KOPT-K1 (cell line): Measurements from ENCODE around the gene CTNNA2.

Experiments used
- H3K27ac ChIP-seq: fragments of 200-600 bp; sonication (generic); 2 replicates; pipeline ENCODE4 v1.5.1; 2016; ENCODE audit warnings: antibody characterized with exemption, mild to moderate bottlenecking, low read depth, low read length; ENCODE audit not compliant: poor library complexity, severe bottlenecking
- H3K36me3 ChIP-seq: fragments of 200-600 bp; sonication (generic); 2 replicates; pipeline ENCODE4 v1.5.1; 2017; ENCODE audit warnings: antibody characterized with exemption, mild to moderate bottlenecking, low read length, moderate library complexity; ENCODE audit not compliant: insufficient read depth
- H3K9me3 ChIP-seq: fragments of 200-600 bp; sonication (generic); 2 replicates; pipeline ENCODE4 v1.5.1; 2017; ENCODE audit warnings: antibody characterized with exemption, low read length, mild to moderate bottlenecking; ENCODE audit not compliant: insufficient read depth, poor library complexity, severe bottlenecking

Gene CTNNA2

DNA sequence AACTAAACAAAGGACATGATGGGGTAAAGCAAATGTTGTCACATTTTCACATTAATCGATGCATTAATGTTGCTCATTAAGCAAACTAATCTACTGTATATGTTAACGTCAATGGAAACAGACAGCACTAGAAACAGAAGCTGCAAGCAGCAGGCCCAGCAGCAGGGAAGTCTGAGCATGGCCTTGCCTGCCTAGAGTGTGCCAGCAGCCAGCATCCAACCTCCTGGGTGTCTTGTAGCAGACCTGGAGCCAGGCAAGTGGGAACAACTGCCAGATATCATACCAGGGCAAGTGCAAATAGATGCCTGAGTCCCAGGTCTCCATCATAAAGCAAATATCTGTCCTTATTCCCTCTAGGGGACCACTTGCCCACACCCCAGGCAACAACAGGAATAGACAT, 472.7 kb downstream of the CTNNA2 start:
- Histone ChIP-seq H3K27ac (no peak overlapping the region), H3K36me3 (no peaks in the 10 kb centered on the region), H3K9me3 (peaks cover 9% of the 10 kb centered on the region)

DNA sequence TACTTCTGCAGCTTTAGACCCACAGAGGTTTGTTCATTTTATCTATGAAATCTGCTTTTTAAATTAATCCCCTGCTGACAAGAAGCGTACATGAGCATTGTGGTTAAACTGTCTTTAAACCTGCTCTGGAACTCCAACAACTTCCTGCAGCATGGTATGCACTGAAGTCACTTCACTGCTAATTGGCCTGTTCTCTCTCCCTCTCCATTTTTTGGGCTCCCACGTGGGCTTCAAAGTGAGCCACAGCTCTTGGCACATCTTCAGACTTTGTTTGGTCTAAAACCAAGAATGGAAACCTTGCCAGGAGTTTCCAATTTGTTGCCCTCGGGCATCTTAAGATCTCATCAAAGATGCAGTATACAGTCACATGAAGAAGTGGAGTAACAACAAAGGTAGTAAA, 480.3 kb downstream of the CTNNA2 start:
- Histone ChIP-seq H3K27ac (peak overlapping the region; percentile 95), H3K36me3 (no peaks in the 10 kb centered on the region), H3K9me3 (peaks cover 14% of the 10 kb centered on the region)

DNA sequence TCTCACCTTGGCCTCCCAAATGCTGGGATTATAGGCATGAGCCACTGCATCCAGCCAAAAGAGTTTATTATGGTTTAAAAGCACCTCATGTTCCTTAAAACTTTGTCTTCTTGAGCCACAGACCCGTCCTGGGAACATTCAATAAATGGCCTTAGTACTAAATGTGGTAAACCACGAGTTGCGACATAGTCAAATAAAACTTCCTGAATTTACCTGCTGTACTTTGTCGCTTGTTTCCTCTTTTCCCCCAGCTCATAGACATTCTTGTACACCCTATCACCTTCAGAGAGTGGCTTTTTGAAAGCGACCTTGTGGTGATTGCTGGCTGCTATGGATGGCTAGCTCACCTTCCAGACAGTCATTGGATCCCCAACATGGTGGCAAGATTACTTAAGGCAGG, 481.3 kb downstream of the CTNNA2 start:
- H3K27ac ChIP-seq = peak overlapping the region; percentile 95

DNA sequence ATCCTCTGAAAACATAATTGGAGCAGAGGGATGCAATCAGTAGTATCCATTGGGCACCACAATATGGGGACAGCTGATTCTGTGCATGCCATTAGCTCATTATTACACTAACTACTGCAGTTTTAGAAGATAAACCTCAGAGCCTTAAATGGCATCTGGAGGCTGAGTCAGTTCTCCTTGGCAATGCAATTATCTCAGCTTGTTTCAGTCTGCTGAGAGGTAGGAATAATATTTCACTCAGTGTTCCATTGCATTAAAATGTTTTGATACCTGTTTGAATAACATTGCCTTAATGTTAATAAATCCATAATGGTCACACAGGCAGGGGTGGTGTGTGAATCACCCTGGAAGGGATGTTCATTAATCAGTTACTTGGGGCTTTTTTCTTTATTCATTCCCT, 482.1 kb downstream of the CTNNA2 start:
- H3K36me3 ChIP-seq = no peaks in the 10 kb centered on the region
- peaks cover 8% of the 10 kb centered on the region for H3K9me3 ChIP-seq
- H3K27ac ChIP-seq = peak overlapping the region; percentile 95

More for the DNA sequence above, 481.3 kb downstream of the CTNNA2 start:
- H3K9me3 ChIP-seq = peaks cover 14% of the 10 kb centered on the region
- no peaks in the 10 kb centered on the region for H3K36me3 ChIP-seq

DNA sequence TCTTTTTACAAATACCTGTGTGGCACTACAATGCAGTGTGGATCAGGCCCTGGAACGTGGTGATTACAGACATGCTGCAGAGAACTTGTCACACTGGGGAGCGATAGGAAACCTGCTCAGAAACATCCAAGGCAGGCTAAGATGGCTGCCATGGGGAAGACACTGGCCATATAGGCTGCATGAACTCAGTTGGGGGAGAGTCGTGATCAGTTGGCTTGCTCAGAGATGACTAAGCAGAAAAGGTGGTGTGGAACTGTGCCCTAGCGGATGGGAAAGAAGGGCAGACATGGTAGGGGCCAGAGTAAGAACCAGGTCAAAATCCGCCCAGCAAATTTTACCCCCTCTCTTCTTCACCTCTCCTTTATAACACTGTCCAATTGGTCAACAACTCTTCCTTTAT, 483.9 kb downstream of the CTNNA2 start:
- no peak overlapping the region for H3K27ac ChIP-seq
- no peaks in the 10 kb centered on the region for H3K36me3 ChIP-seq
- H3K9me3 ChIP-seq = no peaks in the 10 kb centered on the region

DNA sequence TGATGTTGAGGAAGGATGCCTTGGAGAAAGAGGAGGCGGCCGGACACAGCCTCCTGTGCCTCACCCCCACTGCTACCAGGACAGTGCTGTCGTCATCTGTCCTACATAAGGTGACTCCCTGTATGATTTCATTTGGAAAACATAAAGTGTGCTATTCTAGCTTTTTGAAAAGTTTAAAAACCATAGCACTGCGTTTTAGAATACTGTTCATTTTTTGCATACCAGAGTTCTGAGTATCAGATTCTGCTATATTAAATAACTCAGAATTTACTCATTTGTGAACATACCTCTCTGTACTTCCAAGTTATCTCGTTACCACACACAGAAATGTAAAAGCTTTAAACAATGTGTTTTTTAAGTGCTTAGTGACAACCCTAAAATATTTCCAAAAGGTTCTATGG, 488.9 kb downstream of the CTNNA2 start:
- Histone ChIP-seq H3K9me3 (no peaks in the 10 kb centered on the region), H3K36me3 (no peaks in the 10 kb centered on the region), H3K27ac (no peak overlapping the region)

DNA sequence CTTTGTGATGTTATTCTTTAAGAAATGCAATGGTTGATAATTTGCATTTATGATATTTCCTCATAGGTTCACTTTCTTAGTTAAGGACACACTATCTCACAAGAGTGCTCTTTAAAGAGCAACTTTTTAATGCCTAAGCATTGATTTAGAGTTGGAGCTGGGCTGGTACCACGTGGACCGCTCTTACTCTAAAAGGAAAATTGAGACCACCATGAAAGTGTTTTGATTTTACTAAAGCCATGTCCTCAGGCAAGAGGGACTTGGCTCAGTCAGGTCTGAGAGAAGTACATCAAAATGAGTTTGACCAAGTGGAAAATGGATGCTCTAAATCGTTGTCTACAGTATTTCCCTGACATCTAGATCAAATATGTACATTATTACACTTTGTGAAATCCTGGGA, 489.3 kb downstream of the CTNNA2 start:
- Histone ChIP-seq H3K27ac (no peak overlapping the region), H3K9me3 (no peaks in the 10 kb centered on the region)

DNA sequence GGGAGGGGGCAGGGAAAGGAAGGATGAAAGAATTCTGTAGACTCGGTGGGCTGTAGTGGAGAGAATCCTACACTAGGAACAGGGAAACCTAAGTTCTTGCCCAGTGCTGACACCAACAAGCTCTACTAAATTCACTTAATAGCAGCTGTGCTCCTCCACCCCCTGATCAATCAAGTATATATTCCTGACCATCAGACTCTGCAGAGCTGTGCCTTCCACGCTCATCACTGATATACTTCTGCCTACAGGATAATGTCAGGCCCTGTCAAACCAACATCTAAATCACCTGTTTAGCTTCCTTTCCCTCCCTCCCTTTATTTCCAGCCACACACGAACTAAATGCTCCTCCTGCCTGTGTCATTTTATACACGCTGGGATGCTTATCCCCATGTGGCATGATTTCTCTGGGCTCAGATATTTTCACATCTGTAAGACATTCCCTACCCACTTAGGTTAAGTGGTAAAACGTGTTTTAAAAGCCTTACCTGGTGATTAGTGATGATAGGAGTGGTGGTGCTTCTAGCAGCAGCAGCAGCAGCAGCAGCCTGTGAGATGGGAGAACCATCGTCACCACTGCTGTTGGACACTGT, 489.8 kb downstream of the CTNNA2 start:
- H3K27ac ChIP-seq = no peak overlapping the region
- no peaks in the 10 kb centered on the region for H3K36me3 ChIP-seq
- H3K9me3 ChIP-seq = no peaks in the 10 kb centered on the region

More for the DNA sequence above, 489.3 kb downstream of the CTNNA2 start:
- H3K36me3 ChIP-seq = no peaks in the 10 kb centered on the region

DNA sequence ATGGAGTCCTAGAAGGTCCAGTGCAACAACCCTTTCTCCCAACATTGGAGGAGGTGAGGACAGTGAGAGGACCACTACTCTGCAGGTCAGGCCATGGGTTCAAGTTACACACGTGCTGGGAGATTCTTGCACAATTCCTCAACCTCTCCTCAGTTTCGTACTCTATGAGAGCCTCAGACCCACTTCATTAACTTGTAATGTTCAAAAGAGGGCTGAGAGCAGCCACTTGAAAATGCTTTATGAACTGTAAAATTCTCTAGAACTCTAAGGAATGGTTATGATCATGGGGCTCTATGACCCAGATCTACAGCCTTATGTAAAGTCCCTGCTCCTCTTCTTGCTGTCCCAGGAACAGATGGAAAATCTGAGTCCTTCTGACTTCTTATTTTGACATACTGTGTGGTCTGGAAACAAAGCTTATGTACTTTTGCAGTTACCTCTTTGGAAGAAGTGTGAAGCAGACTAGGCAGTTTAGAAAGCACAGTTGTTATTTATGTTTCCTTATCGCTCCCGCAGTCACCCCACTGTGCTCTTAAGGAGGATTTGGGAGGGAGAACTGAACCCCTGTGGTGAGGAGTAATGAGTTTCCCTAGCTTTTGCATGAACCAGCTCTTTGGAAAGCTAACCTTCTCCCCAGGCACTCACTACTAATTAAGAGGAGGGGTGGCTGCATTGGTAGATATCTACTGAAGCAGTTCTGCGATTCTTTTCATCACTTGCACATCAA, 495.1 kb downstream of the CTNNA2 start:
- H3K36me3 ChIP-seq = no peaks in the 10 kb centered on the region
- no peak overlapping the region for H3K27ac ChIP-seq
- H3K9me3 ChIP-seq = no peaks in the 10 kb centered on the region

DNA sequence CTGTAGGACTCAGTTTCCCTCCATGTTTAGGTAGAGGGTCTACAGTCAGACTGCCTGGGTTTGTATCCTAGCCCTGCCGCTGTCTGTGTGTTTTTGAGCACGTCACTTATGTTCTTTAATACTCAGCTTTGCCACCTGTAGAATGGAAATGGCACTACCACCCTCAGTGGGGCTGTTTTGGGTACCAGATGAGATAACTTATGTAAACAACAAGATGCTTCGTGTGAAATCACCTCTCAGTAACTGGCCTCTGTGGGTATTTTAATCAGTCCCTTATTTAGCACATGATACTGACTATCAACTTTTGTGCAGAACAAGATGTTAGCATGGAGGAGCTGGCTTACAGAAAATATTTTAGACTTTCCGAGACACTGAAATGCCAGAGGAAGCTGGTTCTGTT, 495.7 kb downstream of the CTNNA2 start:
- no peaks in the 10 kb centered on the region for H3K9me3 ChIP-seq
- no peaks in the 10 kb centered on the region for H3K36me3 ChIP-seq
- H3K27ac ChIP-seq = no peak overlapping the region

DNA sequence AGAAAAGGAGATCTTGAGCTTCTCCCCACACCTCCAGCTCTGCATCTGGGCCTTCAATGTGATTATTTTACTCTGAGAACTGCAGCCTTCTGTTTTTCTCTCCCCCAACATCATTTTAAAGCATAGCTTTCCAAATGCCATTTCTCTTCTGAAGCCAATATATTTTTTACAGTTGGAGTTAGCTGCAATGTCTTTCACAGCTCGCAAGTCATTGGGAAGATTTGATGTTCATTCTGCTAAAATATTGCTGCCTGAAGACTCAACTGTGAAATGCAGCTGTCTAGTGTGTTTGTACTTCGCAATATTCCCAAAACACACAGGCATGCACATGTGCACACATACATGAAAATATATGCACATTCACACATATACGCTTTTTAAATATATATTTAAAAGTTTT, 496.4 kb downstream of the CTNNA2 start:
- Histone ChIP-seq H3K9me3 (no peaks in the 10 kb centered on the region), H3K36me3 (no peaks in the 10 kb centered on the region), H3K27ac (no peak overlapping the region)

DNA sequence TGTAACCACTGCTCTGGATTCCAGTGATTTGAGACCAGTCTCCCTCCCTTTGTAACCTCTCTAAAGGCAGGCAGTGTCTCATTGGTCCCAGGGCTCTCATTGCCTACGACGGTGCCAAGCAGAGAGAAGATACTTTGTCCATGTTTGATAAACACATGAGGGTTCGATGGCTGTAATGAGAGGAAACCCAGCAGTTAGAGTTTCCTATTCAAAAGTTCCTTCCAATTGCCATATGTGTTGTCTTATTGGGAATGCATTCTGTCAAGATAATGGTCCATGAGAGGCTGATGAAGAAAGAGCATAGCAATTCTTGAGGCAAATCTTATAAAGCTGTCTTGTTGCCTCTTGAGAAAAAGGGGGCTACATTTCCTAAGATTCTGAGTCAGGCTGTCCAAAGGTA, 499.2 kb downstream of the CTNNA2 start:
- Histone ChIP-seq H3K36me3 (no peaks in the 10 kb centered on the region), H3K27ac (no peak overlapping the region), H3K9me3 (no peaks in the 10 kb centered on the region)

DNA sequence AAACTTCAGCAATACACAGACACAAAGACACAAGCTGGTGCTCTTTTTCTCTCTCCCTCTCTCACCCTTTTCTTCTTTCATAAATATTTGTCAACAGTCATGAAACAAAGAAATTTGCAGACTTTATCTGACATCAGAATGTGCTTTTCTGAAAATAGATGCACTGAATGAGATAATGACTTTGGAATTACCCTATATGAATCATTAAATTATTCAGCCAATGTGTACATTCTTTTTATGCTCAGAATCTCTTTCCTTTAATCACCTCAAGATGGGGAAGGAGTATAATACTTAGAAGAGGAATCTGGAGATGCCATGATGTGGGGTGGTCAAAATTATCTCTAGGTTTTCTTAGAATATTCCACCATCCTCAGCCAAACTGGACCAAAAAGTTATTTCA, 501.8 kb downstream of the CTNNA2 start:
- no peaks in the 10 kb centered on the region for H3K9me3 ChIP-seq
- H3K27ac ChIP-seq = no peak overlapping the region
- no peaks in the 10 kb centered on the region for H3K36me3 ChIP-seq

DNA sequence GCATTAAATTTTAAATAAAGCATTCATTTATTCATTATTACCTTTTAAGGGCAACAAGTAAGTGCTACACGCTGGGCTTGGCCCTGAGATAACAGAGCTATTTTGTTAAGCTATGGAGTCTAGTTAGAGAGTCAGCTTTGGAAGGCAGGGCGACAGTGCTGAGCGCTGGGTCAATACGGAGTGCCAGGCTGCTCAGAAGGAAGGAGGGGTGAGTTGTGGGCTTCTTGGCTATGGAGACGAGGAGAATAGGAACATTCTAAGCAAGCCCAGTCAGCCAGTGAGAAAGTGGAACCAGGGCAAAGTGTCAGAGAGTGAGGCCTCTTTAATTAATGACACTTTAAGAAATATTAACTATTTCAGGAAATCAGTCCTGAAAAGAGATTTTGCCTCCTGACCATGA, 503.3 kb downstream of the CTNNA2 start:
- Histone ChIP-seq H3K27ac (no peak overlapping the region), H3K36me3 (no peaks in the 10 kb centered on the region)

DNA sequence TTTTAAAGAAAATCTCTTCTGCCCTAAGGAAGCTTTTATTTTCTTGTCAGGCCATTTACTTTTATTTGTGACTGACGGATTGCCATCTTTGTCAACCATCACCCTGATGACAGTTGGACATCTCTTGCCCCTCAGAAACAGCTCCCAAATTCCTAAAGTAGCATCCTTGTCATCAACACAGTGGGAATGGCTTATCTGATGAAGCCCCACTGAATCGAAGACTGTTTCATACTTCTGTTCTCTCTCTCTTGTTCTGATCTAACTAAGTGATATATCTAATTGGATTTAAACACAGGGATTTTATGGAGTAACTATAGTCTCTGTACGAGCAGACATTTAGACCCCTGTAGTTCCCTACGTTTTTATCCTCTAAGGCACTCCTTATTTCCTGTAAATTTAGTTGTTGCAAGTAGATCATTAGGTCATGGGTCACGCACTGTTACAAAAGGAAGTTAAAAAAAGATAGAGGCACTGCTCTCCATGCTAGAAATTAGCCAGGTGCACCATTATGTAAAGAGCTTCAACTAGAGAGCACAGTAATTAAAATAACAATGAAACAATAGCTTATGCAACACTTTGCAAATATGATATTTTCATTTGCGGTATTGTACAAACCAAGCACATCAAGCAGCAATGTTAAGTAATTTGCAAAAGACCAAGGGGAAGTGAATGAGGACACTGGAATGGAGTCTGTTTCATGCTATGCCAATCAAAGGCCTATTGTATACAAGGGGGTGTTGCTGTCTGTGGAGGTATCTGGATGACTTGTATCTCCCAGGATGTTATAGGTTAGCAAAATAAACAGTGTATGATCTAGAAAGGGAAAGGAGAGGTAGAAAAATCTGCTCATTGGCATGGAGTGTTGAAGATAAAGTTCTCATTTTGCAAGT, 507.0 kb downstream of the CTNNA2 start:
- H3K36me3 ChIP-seq = no peaks in the 10 kb centered on the region
- no peaks in the 10 kb centered on the region for H3K9me3 ChIP-seq
- H3K27ac ChIP-seq = no peak overlapping the region

More for the DNA sequence above, 503.3 kb downstream of the CTNNA2 start:
- H3K9me3 ChIP-seq = no peaks in the 10 kb centered on the region
